ENCODE measurements around the gene SNED1.

The SNED1 gene

GRCh38 chr2:241110607-241111439, 112.4 kb downstream of the SNED1 start:
- H3K36me3 ChIP-seq (replicated peaks in 1 of 2; ENCODE audit: control insufficient read depth in 2 of 2, insufficient read depth in 2 of 2, low read length in 2 of 2): peaks cover 18 to 91% of the 10 kb centered on the region in 2 donors
- peak overlapping the region in 1 of 2 donors; percentile 28 for H3K4me3 ChIP-seq (ENCODE audit: low read length in 2 of 2)
- no peak overlapping the region for H4K91ac ChIP-seq (ENCODE audit: low read depth, low read length, poor library complexity)
- H2AFZ ChIP-seq (ENCODE audit: low read length): no peak overlapping the region
- H3K14ac ChIP-seq (ENCODE audit: low read length): no peak overlapping the region
- H4K8ac ChIP-seq (ENCODE audit: low read depth, low read length): no peak overlapping the region
- no peak overlapping the region for H3K4ac ChIP-seq (ENCODE audit: low read length)
- H3K4me1 ChIP-seq (ENCODE audit: control insufficient read depth in 2 of 2, insufficient read depth in 1 of 2, low read depth in 1 of 2, low read length in 2 of 2): no peaks in the 10 kb centered on the region
- no peak overlapping the region for H2BK5ac ChIP-seq (ENCODE audit: low read length)
- H2AK5ac ChIP-seq (ENCODE audit: low read depth, low read length): no peak overlapping the region
- H3K79me1 ChIP-seq (ENCODE audit: low read depth, low read length): no peaks in the 10 kb centered on the region
- peaks cover 0 to 2% of the 10 kb centered on the region in 2 donors for H3K9me3 ChIP-seq (replicated peaks in 1 of 2; ENCODE audit: control insufficient read depth in 2 of 2, insufficient read depth in 1 of 2, low read depth in 1 of 2, low read length in 2 of 2)
- WGBS, 2 donors (ENCODE audit: extremely low coverage in 2 of 2, insufficient read length in 2 of 2, insufficient replicate concordance in 1 of 2): no CpG with 5 or more reads among the region's 19 CpGs
- no peak overlapping the region for H3K4me2 ChIP-seq (ENCODE audit: insufficient read depth, low read length, poor library complexity, severe bottlenecking)
- no peak overlapping the region for H2BK120ac ChIP-seq (ENCODE audit: low read depth, low read length)
- no peak overlapping the region for H2BK12ac ChIP-seq (ENCODE audit: low read length)
- DNase-seq (ENCODE audit: low spot score): no peak
- no peak overlapping the region for H3K27ac ChIP-seq (replicated peaks; ENCODE audit: low read length)
- H2BK15ac ChIP-seq (ENCODE audit: low read length): no peak overlapping the region
- no peak overlapping the region for H3K23ac ChIP-seq (ENCODE audit: low read depth, low read length, poor library complexity)
- H3K18ac ChIP-seq (ENCODE audit: low read length): no peak overlapping the region
- H3K9ac ChIP-seq (ENCODE audit: low read depth, low read length, poor library complexity): no peak overlapping the region
- no peaks in the 10 kb centered on the region for H3K27me3 ChIP-seq (ENCODE audit: control insufficient read depth in 3 of 3, insufficient read depth in 3 of 3, low read depth in 1 of 3, low read length in 3 of 3)

- no peak overlapping the region for H3K9ac ChIP-seq (ENCODE audit: low read depth, low read length, poor library complexity)
- no peak overlapping the region for H3K23ac ChIP-seq (ENCODE audit: low read depth, low read length, poor library complexity)
- no peak overlapping the region for H3K4me3 ChIP-seq (ENCODE audit: low read length in 2 of 2)
- no peak overlapping the region for H2BK120ac ChIP-seq (ENCODE audit: low read depth, low read length)
- no peaks in the 10 kb centered on the region for H3K27me3 ChIP-seq (ENCODE audit: control insufficient read depth in 3 of 3, insufficient read depth in 3 of 3, low read depth in 1 of 3, low read length in 3 of 3)
- no peak overlapping the region for H3K4me2 ChIP-seq (ENCODE audit: insufficient read depth, low read length, poor library complexity, severe bottlenecking)
- no peak overlapping the region for H2AFZ ChIP-seq (ENCODE audit: low read length)
- no peak overlapping the region for H4K8ac ChIP-seq (ENCODE audit: low read depth, low read length)
- DNase-seq (ENCODE audit: low spot score): no peak
- no peak overlapping the region for H3K4ac ChIP-seq (ENCODE audit: low read length)
- WGBS, 2 donors (ENCODE audit: extremely low coverage in 2 of 2, insufficient read length in 2 of 2, insufficient replicate concordance in 1 of 2): no CpG with 5 or more reads among the region's 9 CpGs
- no peaks in the 10 kb centered on the region for H3K4me1 ChIP-seq (ENCODE audit: control insufficient read depth in 2 of 2, insufficient read depth in 1 of 2, low read depth in 1 of 2, low read length in 2 of 2)
- no peaks in the 10 kb centered on the region for H3K79me1 ChIP-seq (ENCODE audit: low read depth, low read length)
- peak overlapping the region; percentile 82 for H2BK5ac ChIP-seq (ENCODE audit: low read length)
- no peak overlapping the region for H2AK5ac ChIP-seq (ENCODE audit: low read depth, low read length)
- no peak overlapping the region for H4K91ac ChIP-seq (ENCODE audit: low read depth, low read length, poor library complexity)
- H3K36me3 ChIP-seq (replicated peaks in 1 of 2; ENCODE audit: control insufficient read depth in 2 of 2, insufficient read depth in 2 of 2, low read length in 2 of 2): peaks cover 23 to 91% of the 10 kb centered on the region in 2 donors
- no peak overlapping the region for H3K14ac ChIP-seq (ENCODE audit: low read length)
- H2BK12ac ChIP-seq (ENCODE audit: low read length): no peak overlapping the region
- H2BK15ac ChIP-seq (ENCODE audit: low read length): no peak overlapping the region
- H3K9me3 ChIP-seq (replicated peaks in 1 of 2; ENCODE audit: control insufficient read depth in 2 of 2, insufficient read depth in 1 of 2, low read depth in 1 of 2, low read length in 2 of 2): peaks cover 0 to 2% of the 10 kb centered on the region in 2 donors
- no peak overlapping the region for H3K27ac ChIP-seq (replicated peaks; ENCODE audit: low read length)
- H3K18ac ChIP-seq (ENCODE audit: low read length): no peak overlapping the region
These were observed 113.0 kb downstream of the SNED1 start for GRCh38 chr2:241111440-241111805.

- no peak overlapping the region for H3K9ac ChIP-seq (ENCODE audit: low read depth, low read length, poor library complexity)
- H3K36me3 ChIP-seq (replicated peaks in 1 of 2; ENCODE audit: control insufficient read depth in 2 of 2, insufficient read depth in 2 of 2, low read length in 2 of 2): peaks cover 25 to 91% of the 10 kb centered on the region in 2 donors
- H2BK120ac ChIP-seq (ENCODE audit: low read depth, low read length): no peak overlapping the region
- no peaks in the 10 kb centered on the region for H3K4me1 ChIP-seq (ENCODE audit: control insufficient read depth in 2 of 2, insufficient read depth in 1 of 2, low read depth in 1 of 2, low read length in 2 of 2)
- H3K18ac ChIP-seq (ENCODE audit: low read length): no peak overlapping the region
- no peak overlapping the region for H2BK5ac ChIP-seq (ENCODE audit: low read length)
- no peak overlapping the region for H3K4me3 ChIP-seq (ENCODE audit: low read length in 2 of 2)
- no peak overlapping the region for H2AFZ ChIP-seq (ENCODE audit: low read length)
- no peak overlapping the region for H3K14ac ChIP-seq (ENCODE audit: low read length)
- H2BK12ac ChIP-seq (ENCODE audit: low read length): no peak overlapping the region
- peaks cover 0 to 2% of the 10 kb centered on the region in 2 donors for H3K9me3 ChIP-seq (replicated peaks in 1 of 2; ENCODE audit: control insufficient read depth in 2 of 2, insufficient read depth in 1 of 2, low read depth in 1 of 2, low read length in 2 of 2)
- no peak overlapping the region for H3K27ac ChIP-seq (replicated peaks; ENCODE audit: low read length)
- no peak for DNase-seq (ENCODE audit: low spot score)
- no peak overlapping the region for H3K4ac ChIP-seq (ENCODE audit: low read length)
- H2AK5ac ChIP-seq (ENCODE audit: low read depth, low read length): no peak overlapping the region
- H3K79me1 ChIP-seq (ENCODE audit: low read depth, low read length): peaks cover 3% of the 10 kb centered on the region
- H4K8ac ChIP-seq (ENCODE audit: low read depth, low read length): no peak overlapping the region
- no peaks in the 10 kb centered on the region for H3K27me3 ChIP-seq (ENCODE audit: control insufficient read depth in 3 of 3, insufficient read depth in 3 of 3, low read depth in 1 of 3, low read length in 3 of 3)
- no peak overlapping the region for H2BK15ac ChIP-seq (ENCODE audit: low read length)
- no CpG with 5 or more reads among the region's 17 CpGs for WGBS, 2 donors (ENCODE audit: extremely low coverage in 2 of 2, insufficient read length in 2 of 2, insufficient replicate concordance in 1 of 2)
- H4K91ac ChIP-seq (ENCODE audit: low read depth, low read length, poor library complexity): no peak overlapping the region
- H3K4me2 ChIP-seq (ENCODE audit: insufficient read depth, low read length, poor library complexity, severe bottlenecking): no peak overlapping the region
- H3K23ac ChIP-seq (ENCODE audit: low read depth, low read length, poor library complexity): no peak overlapping the region
These were observed 113.6 kb downstream of the SNED1 start for GRCh38 chr2:241112046-241112445.

GRCh38 chr2:241112592-241112991, 114.2 kb downstream of the SNED1 start:
- Histone ChIP-seq H3K18ac (ENCODE audit: low read length) (no peak overlapping the region), H3K9ac (ENCODE audit: low read depth, low read length, poor library complexity) (no peak overlapping the region), H3K23ac (ENCODE audit: low read depth, low read length, poor library complexity) (no peak overlapping the region), H4K91ac (ENCODE audit: low read depth, low read length, poor library complexity) (no peak overlapping the region), H3K27ac (replicated peaks; ENCODE audit: low read length) (no peak overlapping the region), H2BK120ac (ENCODE audit: low read depth, low read length) (no peak overlapping the region), H3K79me1 (ENCODE audit: low read depth, low read length) (peaks cover 3% of the 10 kb centered on the region), H3K36me3 (replicated peaks in 1 of 2; ENCODE audit: control insufficient read depth in 2 of 2, insufficient read depth in 2 of 2, low read length in 2 of 2) (peaks cover 27 to 87% of the 10 kb centered on the region in 2 donors), H2BK12ac (ENCODE audit: low read length) (no peak overlapping the region), H3K4me1 (ENCODE audit: control insufficient read depth in 2 of 2, insufficient read depth in 1 of 2, low read depth in 1 of 2, low read length in 2 of 2) (no peaks in the 10 kb centered on the region), H4K8ac (ENCODE audit: low read depth, low read length) (no peak overlapping the region), H3K4me3 (ENCODE audit: low read length in 2 of 2) (peak overlapping the region in 1 of 2 donors; percentile 31), H2AFZ (ENCODE audit: low read length) (no peak overlapping the region), H2AK5ac (ENCODE audit: low read depth, low read length) (no peak overlapping the region), H3K4ac (ENCODE audit: low read length) (no peak overlapping the region), H3K9me3 (replicated peaks in 1 of 2; ENCODE audit: control insufficient read depth in 2 of 2, insufficient read depth in 1 of 2, low read depth in 1 of 2, low read length in 2 of 2) (peaks cover 0 to 2% of the 10 kb centered on the region in 2 donors), H2BK5ac (ENCODE audit: low read length) (no peak overlapping the region), H3K27me3 (ENCODE audit: control insufficient read depth in 3 of 3, insufficient read depth in 3 of 3, low read depth in 1 of 3, low read length in 3 of 3) (no peaks in the 10 kb centered on the region), H3K4me2 (ENCODE audit: insufficient read depth, low read length, poor library complexity, severe bottlenecking) (no peak overlapping the region), H2BK15ac (ENCODE audit: low read length) (no peak overlapping the region), H3K14ac (ENCODE audit: low read length) (no peak overlapping the region)
- DNase-seq (ENCODE audit: low spot score): no peak
- no CpG with 5 or more reads among the region's 8 CpGs for WGBS, 2 donors (ENCODE audit: extremely low coverage in 2 of 2, insufficient read length in 2 of 2, insufficient replicate concordance in 1 of 2)
